GM19043 (cell line): ENCODE measurements around the gene PTPRT.
A peak's percentile ranks its signal among the peaks of the same experiment; 100 is the strongest.

Source experiments
- ATAC-seq: cut with Tn5 transposase; IDR thresholded peaks from one replicate; pipeline ENCODE4 v1.9.1; 2021; ENCODE audit warnings: low read depth; ENCODE audit not compliant: unreplicated experiment

The PTPRT gene

GRCh38 chr20:42595625-42596024, 594.1 kb downstream of the PTPRT start:
- no peak for ATAC-seq

- ATAC-seq = no peak
Measured at GRCh38 chr20:42594659-42595058, 595.0 kb downstream of the PTPRT start.

GRCh38 chr20:42594011-42594410, 595.7 kb downstream of the PTPRT start:
- ATAC-seq = no peak

GRCh38 chr20:42589976-42590639, 599.6 kb downstream of the PTPRT start:
- ATAC-seq = no peak

- no peak for ATAC-seq
Measured at GRCh38 chr20:42588847-42589246, 600.9 kb downstream of the PTPRT start.

GRCh38 chr20:42587427-42587826, 602.3 kb downstream of the PTPRT start:
- no peak for ATAC-seq

GRCh38 chr20:42581311-42581710, 608.4 kb downstream of the PTPRT start:
- ATAC-seq = no peak

GRCh38 chr20:42576167-42576566, 613.5 kb downstream of the PTPRT start:
- ATAC-seq = no peak

GRCh38 chr20:42572320-42573016, 617.2 kb downstream of the PTPRT start:
- no peak for ATAC-seq

GRCh38 chr20:42567409-42567808, 622.3 kb downstream of the PTPRT start:
- ATAC-seq = no peak

GRCh38 chr20:42565235-42565995, 624.3 kb downstream of the PTPRT start:
- no peak for ATAC-seq

- ATAC-seq = no peak
Measured at GRCh38 chr20:42559665-42560064, 630.0 kb downstream of the PTPRT start.

- no peak for ATAC-seq
Measured at GRCh38 chr20:42556575-42556974, 633.1 kb downstream of the PTPRT start.

GRCh38 chr20:42553374-42553773, 636.3 kb downstream of the PTPRT start:
- ATAC-seq = peak; percentile 68

GRCh38 chr20:42549496-42549895, 640.2 kb downstream of the PTPRT start:
- ATAC-seq = no peak

GRCh38 chr20:42544926-42545325, 644.8 kb downstream of the PTPRT start:
- no peak for ATAC-seq

GRCh38 chr20:42532831-42533230, 656.9 kb downstream of the PTPRT start:
- no peak for ATAC-seq

- ATAC-seq = no peak
Measured at GRCh38 chr20:42531508-42531961, 658.2 kb downstream of the PTPRT start.

GRCh38 chr20:42530855-42531448, 658.8 kb downstream of the PTPRT start:
- ATAC-seq = no peak

- no peak for ATAC-seq
Measured at GRCh38 chr20:42530191-42530590, 659.5 kb downstream of the PTPRT start.

- no peak for ATAC-seq
Measured at GRCh38 chr20:42524058-42524457, 665.6 kb downstream of the PTPRT start.
